ENCODE results near the gene CAMK2N1. TPM values are rescaled to one million over a fixed set of nuclear protein-coding genes. Genes with fewer than 3 reads are reported as not detected.
A peak's percentile ranks its signal among the peaks of the same experiment; 100 is the strongest.
"Not testable (repeated sequence)": the region's sequence is repeated elsewhere in the genome, so short reads cannot be mapped to it uniquely, and the experiment has no call there.

Gene CAMK2N1
- total RNA-seq = 10.3 and 10.9 TPM in 2 replicates

DNA sequence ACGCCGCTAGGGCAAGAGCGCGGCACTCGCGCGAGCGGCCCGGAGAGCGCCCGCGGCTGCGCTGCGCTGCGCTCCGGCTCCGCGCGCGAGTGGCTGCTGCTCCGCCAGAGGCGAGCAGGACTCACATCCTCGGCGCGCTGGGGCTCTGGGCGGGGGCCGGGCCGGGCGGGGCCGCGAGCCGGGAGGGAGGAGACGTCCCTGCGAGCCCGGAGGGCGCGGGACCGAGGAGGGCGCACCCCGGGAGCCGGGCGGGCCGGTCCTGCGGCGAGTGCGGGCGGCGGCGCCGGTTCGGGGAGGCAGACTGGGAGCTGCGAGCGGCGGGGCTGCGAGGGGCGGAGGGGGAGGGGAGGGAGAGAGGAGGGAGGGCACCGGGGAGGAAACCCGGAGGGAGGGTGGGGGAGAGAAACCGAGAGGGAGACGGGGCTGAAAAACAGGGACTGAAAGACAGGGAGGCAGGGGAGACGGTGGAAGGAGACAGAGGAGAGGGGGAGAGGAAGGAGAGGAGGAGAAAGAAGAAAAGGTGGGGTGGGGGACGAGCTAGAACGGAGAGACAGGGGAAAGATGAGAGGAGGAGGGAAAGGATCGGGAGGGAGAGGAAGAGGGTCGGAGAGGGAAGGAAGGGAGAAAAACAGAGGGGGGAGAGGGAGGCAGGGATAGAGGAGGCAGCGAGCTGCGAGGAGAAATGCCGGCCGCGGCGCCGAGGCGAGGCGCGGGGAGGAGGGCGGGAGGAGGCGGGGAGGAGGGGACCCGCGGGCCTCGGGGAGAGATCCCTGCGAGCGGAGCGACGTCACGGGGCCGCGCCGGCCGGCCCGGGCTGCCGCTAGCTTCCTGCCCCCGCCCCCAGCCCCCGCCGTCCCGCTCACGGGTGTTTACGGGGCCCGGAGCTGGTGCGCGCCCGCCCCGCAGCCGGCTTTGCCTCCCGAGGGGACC, at the start of gene CAMK2N1:
Gene CAMK2N1 (minus strand): TSS at position 684 of the 930 bp plus-strand sequence. CDS start 831 bp downstream, outside the sequence.
- DNase-seq (ENCODE audit: low read depth, low spot score) = no peak

DNA sequence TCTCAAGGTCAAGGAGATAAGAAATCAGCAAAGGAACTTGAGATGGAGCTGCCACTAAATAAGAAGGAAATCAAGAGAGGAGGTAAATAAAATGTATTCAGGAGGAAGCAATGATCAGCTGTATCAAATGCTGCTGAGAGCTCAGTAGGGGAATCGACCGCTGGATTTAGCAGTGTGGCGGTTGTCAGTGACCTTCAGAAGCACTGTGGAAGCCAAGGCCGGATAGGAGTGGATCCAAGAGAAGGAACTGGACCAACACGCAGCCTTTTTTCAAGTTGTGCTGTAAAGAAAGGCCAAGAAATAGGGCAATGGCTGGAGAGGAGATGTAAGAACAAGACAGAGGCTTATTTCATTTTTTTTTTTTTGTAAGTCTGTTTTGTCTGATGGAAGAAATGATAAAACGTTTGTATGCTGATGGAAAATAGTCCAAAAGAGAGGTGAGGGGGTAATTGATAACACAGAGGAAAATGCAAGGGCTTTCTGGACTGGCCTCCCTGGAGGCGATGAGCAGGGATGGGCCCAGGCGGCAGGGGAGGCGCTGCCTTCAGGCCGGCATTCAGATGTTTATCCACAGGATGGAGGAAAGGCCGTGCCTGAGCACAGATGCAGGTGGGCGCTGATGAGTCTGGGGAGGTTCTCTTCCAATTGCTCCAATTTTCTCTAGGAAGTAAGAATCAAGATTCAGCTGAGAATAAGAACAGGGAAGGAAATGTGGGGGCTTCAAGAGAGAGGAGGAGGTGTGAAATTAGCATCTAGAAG, 48.8 kb upstream of the CAMK2N1 start:
- no peak for DNase-seq (ENCODE audit: low read depth, low spot score)

DNA sequence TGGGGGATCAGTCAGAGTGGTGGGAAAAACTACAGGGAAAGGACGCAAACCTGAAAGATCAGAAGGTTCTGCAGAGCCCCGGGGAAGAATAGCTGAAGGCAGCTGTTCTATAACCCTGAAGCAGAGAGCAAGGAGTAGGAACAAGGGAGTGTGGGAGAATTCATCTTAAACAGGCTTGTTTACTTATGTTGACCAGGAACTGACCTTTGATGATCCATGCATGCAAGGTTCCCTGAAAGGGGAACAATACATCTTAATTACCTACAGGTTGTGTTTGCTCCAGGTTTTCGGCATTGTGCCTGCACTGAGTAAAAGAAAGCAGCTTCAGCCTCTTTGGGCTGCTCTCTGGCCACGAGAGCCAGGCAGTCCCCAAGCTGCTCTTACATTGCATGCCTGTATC, 47.6 kb upstream of the CAMK2N1 start:
- DNase-seq (ENCODE audit: low read depth, low spot score) = no peak

DNA sequence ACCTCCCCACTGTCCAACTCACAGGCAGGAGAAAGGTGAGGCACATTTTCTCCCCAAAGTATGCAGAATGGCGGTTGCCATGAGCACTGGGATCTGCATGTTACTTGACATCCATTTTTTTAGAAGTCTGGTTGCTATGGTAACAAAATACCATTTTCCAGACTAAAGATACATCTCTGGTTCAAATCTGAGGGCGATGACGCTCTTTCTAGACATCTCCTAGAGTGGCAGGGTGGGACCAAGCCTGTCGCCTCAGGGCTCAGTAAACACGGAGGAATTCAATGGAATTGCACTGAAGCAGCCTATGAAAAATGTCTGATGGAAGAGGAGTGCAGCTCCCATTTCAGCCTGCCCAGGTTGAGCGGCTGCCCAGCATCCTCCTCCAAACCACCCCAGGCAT, 44.9 kb upstream of the CAMK2N1 start:
- DNase-seq (ENCODE audit: low read depth, low spot score) = no peak

DNA sequence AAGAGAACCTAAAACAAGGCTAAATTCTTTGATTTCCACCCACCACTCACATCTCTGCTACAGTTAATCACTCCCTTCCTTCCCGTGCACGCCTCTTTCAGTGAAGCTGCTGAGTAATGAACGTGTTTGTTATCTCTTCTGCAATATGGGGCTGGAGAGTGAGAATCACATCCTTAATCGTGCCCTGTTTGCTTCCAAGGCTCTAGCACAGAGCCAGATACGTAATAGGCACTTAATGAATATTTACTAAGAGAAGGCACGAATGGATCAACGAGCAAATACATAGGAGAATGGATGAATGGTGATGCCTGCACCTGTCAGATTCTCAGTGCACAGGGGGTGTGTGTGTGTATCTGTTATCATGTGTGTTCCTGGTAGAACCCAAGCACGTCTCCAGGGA, 44.3 kb upstream of the CAMK2N1 start:
- DNase-seq (ENCODE audit: low read depth, low spot score) = peak; percentile 8

DNA sequence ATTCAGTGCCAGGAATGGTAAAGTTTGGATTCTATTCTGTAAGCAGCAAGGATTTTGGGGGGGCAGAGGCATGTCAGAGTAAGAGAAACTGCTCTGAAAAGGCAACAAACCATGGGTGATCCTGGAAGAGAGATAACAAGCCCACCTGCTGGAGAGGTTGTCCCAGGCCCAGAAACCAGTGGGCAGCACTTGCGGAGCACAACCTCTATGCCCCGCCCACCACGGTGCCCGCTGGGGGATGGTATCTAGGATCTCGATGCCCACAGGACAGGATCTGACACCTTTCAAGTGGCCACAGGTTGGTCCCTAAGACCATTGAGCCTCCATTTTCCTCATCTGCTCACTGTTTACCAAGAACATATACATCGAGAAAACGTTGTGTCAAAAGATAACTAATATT, 42.2 kb upstream of the CAMK2N1 start:
- DNase-seq (ENCODE audit: low read depth, low spot score) = no peak

DNA sequence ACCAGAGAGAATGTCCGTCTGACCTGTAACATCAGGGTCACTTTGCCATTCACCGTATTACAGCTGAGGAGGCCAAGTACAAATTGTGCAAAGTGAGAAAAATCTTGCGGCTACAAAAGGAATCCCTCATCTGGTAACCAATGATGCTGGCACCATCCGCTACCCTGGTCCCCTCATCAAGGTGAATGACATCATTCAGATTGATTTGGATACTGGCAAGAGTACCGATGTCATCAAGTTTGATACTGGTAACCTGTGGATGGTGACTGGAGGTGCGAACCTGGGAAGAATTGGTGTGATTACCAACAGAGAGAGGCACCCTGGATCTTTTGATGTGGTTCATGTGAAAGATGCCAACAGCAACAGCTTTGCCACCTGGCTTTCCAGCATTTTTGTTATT, 40.3 kb upstream of the CAMK2N1 start:
- no peak for DNase-seq (ENCODE audit: low read depth, low spot score)

DNA sequence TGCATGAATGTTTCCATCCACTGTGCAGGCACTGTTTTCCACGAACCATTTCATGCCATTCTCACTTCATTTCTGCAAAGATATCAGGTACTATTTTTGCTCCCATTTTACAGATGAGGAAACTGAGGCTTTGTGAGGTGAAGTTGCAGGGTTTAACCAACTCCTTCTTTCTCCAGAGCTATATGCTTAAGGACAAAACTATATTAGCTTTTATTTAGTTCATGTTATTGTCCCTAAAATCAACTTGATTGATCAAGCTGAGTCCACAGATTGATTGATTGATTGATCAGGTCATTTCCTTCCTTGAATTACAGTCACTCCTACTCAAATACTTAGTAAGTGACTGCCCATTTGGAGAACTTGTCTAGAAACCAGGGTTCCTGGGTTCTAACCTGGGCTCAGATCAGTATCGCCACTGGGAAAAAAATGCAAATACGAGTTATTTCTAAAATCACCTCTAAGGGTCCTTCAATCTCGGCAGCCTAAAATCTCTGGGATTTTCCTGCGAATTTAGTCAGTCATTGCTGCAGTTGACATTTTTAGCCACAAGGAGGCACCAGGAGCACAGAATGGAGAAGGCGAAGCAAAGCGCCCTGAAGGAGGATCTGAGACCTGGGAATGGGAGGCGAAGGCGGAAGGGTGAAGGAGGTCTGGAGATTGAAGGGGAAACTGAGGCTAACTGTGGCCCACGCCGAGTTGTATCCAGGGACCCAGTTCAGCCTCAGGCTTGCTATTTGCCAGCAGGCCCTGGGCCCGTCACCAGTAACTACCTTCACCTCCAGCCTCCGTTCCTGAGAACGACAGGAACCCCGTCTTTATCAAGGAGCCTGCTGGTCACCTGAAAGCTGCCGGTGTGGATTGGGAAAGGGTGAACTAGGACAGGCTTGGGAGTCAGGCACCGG, 36.2 kb upstream of the CAMK2N1 start:
- peak; percentile 19 for DNase-seq (ENCODE audit: low read depth, low spot score)

DNA sequence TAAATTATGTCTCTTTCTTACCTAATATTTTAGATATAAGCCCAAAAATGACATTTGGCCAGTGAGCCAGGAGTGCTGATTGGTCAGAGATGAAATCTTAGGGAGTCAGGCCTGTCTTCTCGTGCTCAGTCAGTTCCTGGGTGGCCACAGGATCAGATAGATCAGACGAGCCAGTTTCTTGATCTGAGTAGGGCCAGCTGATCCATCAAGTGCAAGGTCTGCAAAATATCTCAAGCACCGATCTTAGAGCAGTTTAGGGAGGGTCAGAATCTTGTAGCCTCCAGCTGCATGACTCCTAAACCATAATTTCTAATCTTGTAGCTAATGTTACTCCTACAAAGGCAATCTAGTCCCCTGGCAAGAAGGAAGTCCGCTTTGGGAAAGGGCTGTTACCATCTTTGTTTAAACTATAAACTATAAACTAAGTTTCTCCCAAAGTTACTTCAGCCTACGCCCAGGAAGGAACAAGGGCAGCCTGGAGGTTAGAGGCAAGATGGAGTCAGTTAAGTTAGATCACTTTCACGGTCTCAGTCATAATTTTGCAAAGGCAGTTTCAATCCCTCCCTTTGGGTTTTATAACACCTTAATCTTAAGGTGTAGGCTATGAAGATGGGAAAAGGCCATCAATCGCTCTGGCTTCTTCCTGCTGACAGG, 33.7 kb upstream of the CAMK2N1 start:
- DNase-seq (ENCODE audit: low read depth, low spot score) = not testable (repeated sequence)

DNA sequence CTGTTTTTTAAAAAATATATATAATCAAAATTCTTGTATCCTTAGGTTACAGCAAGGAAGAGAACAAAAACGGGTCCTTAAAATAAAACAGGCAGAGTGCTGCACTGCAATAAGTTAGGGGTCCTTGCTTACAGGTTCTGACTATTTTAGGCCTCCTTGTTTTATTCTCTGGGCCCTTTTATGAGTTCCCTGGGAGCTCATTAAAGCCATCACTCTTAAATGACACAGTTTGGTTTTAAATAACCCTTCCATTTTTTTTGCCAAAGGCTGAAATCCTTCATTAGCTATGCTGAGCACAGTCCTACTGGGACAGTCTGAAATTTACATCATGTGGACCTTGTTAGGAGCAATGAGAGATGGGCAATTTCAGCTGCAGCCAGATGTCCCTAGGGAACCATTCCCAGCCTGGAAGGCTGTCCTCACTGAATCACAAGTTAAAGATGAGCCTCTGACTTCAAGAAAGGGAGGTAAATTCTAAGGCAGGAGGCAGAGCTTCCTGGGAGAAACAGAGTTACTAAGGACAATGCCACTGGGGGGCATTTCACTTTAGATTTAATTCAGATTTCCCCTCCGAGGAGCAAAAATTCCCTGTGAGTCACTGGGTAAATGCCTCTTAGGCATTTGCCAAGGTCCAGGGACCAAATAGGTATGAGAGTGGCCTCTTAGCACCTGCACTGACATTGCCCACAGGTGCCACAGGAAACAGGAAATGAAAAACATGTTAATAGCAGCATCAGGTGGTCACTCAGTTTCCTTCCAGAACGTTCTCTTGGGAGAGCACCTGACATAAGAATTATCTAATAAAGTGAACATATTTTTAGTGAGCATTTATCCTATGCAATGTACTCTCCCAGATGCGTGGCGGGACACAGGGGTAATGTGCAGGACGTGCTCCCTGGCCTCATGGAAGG, 25.8 kb upstream of the CAMK2N1 start:
- DNase-seq (ENCODE audit: low read depth, low spot score) = no peak

DNA sequence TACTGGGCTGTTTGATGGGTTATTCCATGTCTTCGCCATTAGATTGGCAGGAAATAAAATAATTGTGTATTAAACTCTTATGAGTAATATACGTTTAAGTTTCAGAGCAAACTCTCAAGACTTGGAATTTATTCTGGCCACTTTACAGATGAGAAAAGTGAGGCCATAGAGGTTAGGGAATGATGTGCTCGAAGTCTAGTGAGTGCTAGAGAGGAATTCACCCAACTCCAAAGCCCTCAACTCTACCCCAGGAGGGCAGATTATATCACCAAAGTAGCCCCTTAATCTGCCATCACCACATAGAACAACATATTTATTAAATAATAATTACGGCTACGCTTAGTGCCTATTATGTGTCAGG, 22.4 kb upstream of the CAMK2N1 start:
- no peak for DNase-seq (ENCODE audit: low read depth, low spot score)

DNA sequence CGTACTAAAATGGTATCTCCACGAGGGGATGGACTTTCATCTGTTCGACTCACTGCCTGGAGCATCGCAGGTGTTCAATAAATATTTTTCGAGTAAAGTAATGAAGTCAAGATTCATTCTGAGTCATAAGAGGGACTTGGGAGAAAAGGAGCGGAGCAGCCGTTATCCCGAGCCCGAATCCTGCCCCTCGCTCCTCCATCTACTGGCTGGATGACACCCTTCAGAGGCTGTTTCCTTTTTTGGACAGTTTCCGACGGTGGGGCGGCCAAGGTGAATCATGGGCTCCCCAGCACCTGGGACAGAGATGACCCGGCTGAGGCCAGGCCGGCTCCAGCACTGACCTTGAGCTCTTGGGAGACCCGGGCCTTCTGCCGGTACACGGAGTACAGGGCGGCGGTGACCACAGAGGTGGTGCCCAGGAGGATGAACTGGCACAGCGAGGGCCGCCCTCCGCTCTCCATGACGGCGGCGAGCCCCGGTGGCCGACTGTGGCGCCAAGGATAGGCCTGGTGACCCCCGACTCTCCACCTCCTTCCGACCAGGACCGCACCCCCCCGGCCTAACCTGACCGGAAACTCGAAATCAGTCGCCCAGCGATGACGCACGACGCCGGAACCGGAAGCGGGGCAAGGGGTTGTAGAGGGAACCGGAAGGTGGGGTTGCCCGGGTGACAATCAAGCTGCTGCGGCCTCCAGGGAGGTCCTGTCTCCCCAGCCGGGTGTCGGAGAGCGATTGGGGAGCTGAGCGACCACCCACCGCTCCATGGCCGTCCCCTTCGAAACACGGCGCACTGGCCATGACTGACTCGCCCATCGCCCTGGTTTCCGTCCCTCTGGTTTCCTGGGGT, 21.8 kb upstream of the CAMK2N1 start, which contains the start of gene MUL1:
Gene MUL1 (minus strand): TSS at position 588 of the 847 bp plus-strand sequence. CDS start 127 bp downstream, at position 461.
- peak; percentile 64 for DNase-seq (ENCODE audit: low read depth, low spot score)

DNA sequence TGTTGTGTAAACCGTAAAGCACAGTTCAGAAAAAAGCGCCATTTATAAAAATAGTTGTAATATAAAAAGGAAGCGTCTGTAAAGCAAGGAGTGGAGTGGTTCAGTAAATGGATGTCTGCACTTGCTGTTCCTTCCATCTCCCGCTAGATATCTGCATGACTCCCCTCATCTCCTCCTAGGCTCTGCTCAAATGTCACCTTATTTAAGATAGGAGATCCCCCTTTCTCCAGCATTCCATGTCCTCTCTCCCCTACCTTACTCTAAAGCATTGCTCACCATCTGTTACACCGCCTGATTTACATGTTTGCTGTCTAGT, 21.2 kb upstream of the CAMK2N1 start:
- no peak for DNase-seq (ENCODE audit: low read depth, low spot score)

DNA sequence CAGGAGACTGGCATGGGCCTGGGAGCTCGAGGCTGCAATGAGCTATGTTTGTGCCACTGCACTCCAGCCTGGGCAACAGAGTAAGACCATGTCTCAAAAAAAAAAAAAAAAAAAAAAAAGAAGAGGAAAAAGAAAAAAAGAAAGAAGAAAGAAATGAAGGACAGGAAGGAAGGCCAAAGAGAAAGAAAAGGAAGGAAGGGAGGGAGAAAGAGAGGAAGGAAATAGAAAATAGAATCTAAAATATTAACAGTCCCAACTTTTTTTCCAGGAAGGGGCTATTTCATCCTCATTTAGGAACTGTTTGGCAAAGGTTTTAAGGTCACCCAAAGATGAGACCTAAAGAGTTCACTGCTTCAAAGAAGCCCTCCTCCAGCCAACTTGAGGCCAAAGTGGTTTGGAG, 19.5 kb upstream of the CAMK2N1 start:
- no peak for DNase-seq (ENCODE audit: low read depth, low spot score)

DNA sequence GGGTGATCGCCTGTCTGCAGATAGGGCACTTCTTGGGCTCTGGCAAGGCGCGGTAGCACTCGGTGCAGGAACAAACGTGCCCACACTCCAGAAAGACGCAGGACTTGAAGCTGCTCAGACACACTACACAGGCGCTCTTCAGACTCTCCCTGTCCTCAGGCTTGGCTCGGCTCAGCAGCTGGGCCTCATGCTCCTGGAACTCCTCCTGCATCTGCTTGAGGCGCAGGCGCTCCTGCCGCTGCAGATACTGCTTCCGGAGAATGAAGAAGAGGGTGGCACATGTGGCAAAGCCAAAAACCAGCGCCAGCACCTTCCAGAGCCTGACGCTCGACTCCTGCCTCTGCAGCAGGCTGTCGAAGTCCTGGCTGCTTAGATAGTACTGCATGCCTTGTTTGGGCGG, 14.7 kb upstream of the CAMK2N1 start:
- no peak for DNase-seq (ENCODE audit: low read depth, low spot score)

DNA sequence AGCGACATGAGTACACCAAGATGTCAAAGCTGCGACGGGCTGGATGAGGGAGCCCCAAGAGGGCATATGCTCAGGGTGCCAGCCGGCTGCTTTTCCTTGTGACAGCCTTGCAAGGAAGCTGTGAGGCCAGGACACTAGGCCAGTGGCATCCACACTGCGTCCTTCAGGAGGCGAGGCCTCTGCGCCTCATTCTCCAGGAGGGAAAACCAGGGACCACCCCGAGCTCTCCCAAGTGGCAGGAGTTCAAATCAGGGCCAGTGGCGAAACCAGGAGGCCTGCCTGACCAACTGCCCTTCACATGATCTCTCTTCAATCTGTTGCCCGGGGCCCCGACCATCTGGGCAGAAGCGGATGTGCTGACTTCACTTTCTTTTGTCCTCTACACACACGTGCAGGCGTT, 13.7 kb upstream of the CAMK2N1 start:
- no peak for DNase-seq (ENCODE audit: low read depth, low spot score)

DNA sequence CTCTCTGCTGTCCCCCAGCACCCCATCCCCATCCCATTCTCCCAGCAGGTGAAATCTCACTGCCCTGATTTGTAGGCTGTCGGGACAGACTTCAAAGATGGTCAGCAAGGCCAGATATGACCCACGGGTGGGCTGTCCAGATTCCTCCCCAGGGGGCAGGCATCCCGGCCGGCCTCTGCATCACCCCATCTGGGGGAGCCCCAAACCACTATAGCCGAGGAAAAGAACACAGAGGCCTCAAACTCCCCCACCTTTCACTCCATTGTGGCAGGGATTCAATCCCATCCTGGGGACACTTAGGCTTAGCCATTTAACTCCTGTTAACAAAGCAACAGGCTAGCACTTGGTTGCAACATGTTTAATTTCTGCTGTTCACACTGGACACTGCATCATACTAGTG, 13.1 kb upstream of the CAMK2N1 start:
- DNase-seq (ENCODE audit: low read depth, low spot score) = no peak

DNA sequence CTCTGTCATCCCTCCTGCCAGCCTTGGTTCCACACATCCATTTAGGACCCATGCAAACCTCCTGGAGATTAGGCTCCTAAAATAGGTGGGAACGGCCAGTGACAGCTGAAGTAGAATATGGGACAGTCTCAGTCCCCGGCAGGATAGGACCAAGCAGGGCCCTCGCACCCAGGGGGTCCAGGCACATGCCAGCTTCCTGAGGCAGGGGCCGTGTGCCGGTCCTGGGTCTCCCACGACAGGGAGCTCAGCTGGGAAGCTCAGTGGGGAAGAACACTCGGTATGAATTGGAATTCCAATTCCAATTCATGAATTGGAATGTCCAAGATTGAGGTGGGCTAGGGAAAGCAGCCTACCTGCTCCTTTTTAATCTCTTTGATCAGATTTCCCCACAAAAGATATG, 12.1 kb upstream of the CAMK2N1 start:
- no peak for DNase-seq (ENCODE audit: low read depth, low spot score)

DNA sequence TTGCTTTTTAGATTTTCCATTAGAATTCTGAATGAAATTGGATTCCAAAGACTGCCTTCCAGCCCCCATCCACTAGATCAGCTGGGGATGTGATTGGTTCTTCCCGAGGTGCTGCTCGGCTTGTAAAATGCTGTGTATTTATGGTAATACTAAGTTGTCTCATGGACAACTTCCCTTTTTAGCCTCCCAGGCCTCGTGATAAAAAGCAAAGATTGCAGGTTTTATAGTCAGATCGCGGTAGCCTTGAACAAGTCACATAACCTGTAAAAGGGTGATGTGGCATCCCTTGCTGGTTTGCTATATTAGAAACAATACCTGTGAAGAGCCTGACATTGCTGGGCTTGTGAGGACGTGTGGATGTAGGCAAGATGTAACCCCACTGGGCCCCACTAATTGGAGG, 11.5 kb upstream of the CAMK2N1 start:
- DNase-seq (ENCODE audit: low read depth, low spot score) = no peak
